Superior temporal gyrus (tissue), 1 donor: Measurements from ENCODE around the gene CD244.

ENCODE experiments used
- DNase-seq: peaks from one replicate; pipeline ENCODE4 v3.0.0-alpha.2; 2016; ENCODE audit errors: extremely low spot score

Gene CD244

GRCh38 chr1:160781914-160782689 lies 80.6 kb downstream of the CD244 start:
- DNase-seq = no peak

DNA sequence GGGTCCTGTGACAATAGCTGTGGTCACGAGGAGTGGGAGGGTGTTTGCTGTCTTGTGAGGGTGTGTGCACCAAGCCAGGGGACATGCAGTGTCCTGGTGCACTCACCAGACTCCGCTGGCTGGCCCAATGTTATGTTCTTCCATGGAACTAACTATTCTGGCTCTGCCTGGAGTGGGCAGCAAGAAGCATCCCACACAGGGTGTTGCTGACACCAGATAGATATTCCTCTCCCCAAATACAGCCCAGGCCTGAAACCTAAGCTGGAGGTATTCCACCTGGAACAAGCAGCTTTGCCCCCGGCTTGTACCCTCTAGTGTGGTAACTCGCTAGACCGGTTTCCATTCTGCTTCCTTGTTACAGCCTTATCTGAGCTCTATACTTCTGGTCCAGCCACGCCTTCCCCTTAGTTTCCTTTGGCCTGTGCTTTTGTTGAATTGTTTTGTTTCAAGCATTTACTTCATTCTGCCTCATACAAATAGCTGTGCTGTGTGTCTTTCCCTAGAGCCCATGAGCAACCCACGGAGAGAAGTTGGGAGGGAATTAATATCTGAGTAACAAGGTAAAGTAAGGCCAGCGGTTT lies 81.4 kb downstream of the CD244 start:
- DNase-seq = no peak

DNA sequence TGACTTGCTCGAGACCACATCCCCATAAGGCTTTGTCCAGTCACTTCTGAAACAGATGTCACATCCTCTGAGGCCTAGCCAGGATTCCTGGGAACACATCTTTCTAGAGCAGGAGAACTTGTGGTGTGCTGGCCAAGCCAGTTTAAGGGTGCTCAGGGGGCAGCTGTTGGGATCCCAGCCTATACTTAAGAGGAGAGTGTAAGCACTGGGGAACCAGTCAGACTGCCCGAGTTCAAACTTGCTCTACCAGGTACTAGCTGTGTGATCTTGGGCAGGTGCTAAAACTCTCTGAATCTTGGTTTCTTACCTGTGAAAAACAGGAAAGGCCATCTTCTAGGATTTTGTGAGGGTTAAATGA lies 82.3 kb downstream of the CD244 start:
- DNase-seq = no peak
